Measurements from ENCODE around the gene PRM3. TPM values are rescaled to one million over a fixed set of nuclear protein-coding genes. Genes with fewer than 3 reads are reported as not detected.
A peak's percentile ranks its signal among the peaks of the same experiment; 100 is the strongest.

Gene PRM3
- total and polyA plus RNA-seq, 2 of the 8 experiments (the other 6 are each of a cell fraction or from before 2014, with no cell fraction given): not detected

DNA sequence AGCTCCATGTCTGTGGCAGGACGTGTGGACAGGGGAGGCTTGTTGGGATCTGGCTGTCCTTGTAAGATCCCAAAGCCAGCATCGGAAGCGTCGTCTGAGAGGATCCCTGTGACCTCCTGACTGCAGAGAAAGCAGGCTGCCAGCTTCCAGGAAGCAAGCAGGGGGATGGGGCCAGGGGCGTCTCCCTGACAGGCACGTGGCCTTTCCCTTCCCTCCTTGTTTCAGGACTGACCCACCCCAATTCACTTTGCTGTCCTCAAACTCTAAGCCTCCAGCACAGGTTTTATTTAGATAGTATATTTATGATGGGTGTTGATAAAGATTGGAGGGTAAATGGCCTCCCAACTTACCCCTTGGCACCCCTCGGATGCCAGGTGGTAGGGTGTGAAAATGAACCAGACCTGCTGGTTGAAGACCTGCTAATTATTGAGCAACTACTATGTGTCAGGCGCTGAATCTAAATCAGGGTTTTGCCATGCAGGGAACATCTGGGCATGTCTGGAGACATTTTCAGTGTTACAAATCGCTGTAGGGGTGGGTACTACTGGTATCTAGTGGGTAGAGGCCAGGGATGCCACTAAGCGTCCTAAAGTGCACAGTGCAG is 42.0 kb downstream of the PRM3 start:
- no peak for DNase-seq (ENCODE audit: low read depth in 1 of 2, low spot score in 2 of 2)
- Histone ChIP-seq H2BK20ac (ENCODE audit: low read length) (no peak overlapping the region), H3K4me2 (ENCODE audit: insufficient read depth in 1 of 2, low read depth in 2 of 2, low read length in 2 of 2) (no peak overlapping the region), H4K20me1 (replicated peaks in 1 of 2; ENCODE audit: control insufficient read depth in 1 of 2, insufficient read depth in 2 of 2, low read length in 2 of 2) (no peaks in the 10 kb centered on the region), H2AK5ac (ENCODE audit: low read depth, low read length) (no peak overlapping the region), H2BK120ac (replicated peaks; ENCODE audit: low read depth, low read length) (no peak overlapping the region), H3K14ac (ENCODE audit: insufficient read length) (no peak overlapping the region), H3K27ac (ENCODE audit: low read depth, low read length) (no peak overlapping the region), H3K4ac (replicated peaks; ENCODE audit: insufficient read length, low read depth, low read length) (no peak overlapping the region), H3K4me1 (replicated peaks in 1 of 4; ENCODE audit: control insufficient read depth in 3 of 4, insufficient read depth in 4 of 4, low read length in 3 of 4) (peaks cover 0 to 4% (median 1%) of the 10 kb centered on the region in 4 experiments; a peak in 3 of 7 replicates), H4K5ac (ENCODE audit: insufficient read length, low read depth, low read length) (no peak overlapping the region), H3K79me1 (ENCODE audit: low read depth, low read length) (no peaks in the 10 kb centered on the region), H2BK15ac (ENCODE audit: low read length) (no peak overlapping the region), H3K79me2 (ENCODE audit: control insufficient read depth in 1 of 2, insufficient read depth in 2 of 2, low read length in 2 of 2) (no peaks in the 10 kb centered on the region), H3K27me3 (replicated peaks in 1 of 4; ENCODE audit: control insufficient read depth in 3 of 4, extremely low read depth in 1 of 4, insufficient read depth in 3 of 4, low read length in 3 of 4) (no peaks in the 10 kb centered on the region), H2AFZ (ENCODE audit: low read length) (no peak overlapping the region), H4K91ac (replicated peaks; ENCODE audit: insufficient read length, low read length) (no peak overlapping the region), H3K36me3 (ENCODE audit: control insufficient read depth in 2 of 4, insufficient read depth in 4 of 4, low read length in 3 of 4) (no peaks in the 10 kb centered on the region), H4K8ac (ENCODE audit: extremely low read depth, insufficient read depth, low read length) (no peak overlapping the region), H3K18ac (ENCODE audit: extremely low read depth, low read length) (no peak overlapping the region), H3K23ac (ENCODE audit: insufficient read length) (no peak overlapping the region), H3K9ac (replicated peaks in 1 of 4; ENCODE audit: extremely low read depth in 1 of 4, low read depth in 3 of 4, low read length in 3 of 4) (no peak overlapping the region), H2BK5ac (ENCODE audit: low read depth, low read length) (no peak overlapping the region), H3K4me3 (ENCODE audit: extremely low read depth in 1 of 4, insufficient read depth in 2 of 4, low read depth in 3 of 4, low read length in 4 of 4) (no peak overlapping the region), H3K23me2 (ENCODE audit: low read depth, low read length) (no peaks in the 10 kb centered on the region), H2BK12ac (ENCODE audit: low read depth, low read length) (peak overlapping the region; percentile 68; the same call in 1 of the 2 replicates), H3K56ac (replicated peaks; ENCODE audit: insufficient read length, low read depth, low read length) (no peak overlapping the region), H3K9me3 (ENCODE audit: insufficient read depth in 2 of 2, low read depth in 1 of 2, low read length in 1 of 2) (no peaks in the 10 kb centered on the region)
- WGBS, 2 experiments (ENCODE audit: extremely low coverage in 1 of 2, insufficient coverage in 1 of 2, insufficient read length in 1 of 2, insufficient replicate concordance in 2 of 2, low coverage in 1 of 2, low lambda C conversion rate in 2 of 2, missing lambda C conversion rate in 1 of 2): 76% methylated on average over 10 of the region's 10 CpGs; no CpG with 5 or more reads in 1 of the 2 experiments
- TF ChIP-seq, protein P1, sequence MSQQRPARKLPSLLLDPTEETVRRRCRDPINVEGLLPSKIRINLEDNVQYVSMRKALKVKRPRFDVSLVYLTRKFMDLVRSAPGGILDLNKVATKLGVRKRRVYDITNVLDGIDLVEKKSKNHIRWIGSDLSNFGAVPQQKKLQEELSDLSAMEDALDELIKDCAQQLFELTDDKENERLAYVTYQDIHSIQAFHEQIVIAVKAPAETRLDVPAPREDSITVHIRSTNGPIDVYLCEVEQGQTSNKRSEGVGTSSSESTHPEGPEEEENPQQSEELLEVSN (IDR thresholded peaks at IDR 0.05): peak; percentile 71; the same call in 1 of the 2 replicates
- TF ChIP-seq CTBP2 (IDR thresholded peaks at IDR 0.05; ENCODE audit: borderline replicate concordance, insufficient read depth, insufficient read length, low read length) (no peak), MAX (IDR thresholded peaks at IDR 0.05) (peak; percentile 73), GABPA (IDR thresholded peaks at IDR 0.05; ENCODE audit: borderline replicate concordance, insufficient read depth, low read length) (no peak), BRCA1 (IDR thresholded peaks at IDR 0.05; ENCODE audit: low read depth, low read length) (no peak)
- CTCF ChIA-PET (ENCODE audit: partially characterized antibody): interaction anchor here (0.9 to 1.2 kb wide), 3 partner anchors 13 to 122 kb away, joined by 3 to 7 read pairs (median 4); partner anchors contain the start of gene SOCS1
- FAIRE-seq: no peak
- POLR2A ChIA-PET (ENCODE audit: partially characterized antibody): no interaction called here
